HG03469 (cell line): ENCODE results near the gene ZNF83.
"Not testable (repeated sequence)": the region's sequence is repeated elsewhere in the genome, so short reads cannot be mapped to it uniquely, and the experiment has no call there.

Experiments
- ATAC-seq: cut with Tn5 transposase; IDR thresholded peaks from one replicate; pipeline ENCODE4 v1.9.1; 2021; ENCODE audit warnings: mild to moderate bottlenecking, moderate library complexity, moderate number of reproducible peaks; ENCODE audit not compliant: unreplicated experiment

Gene ZNF83

GRCh38 chr19:52570000-52570861 lies 67.9 kb downstream of the ZNF83 start, which contains the start of gene ZNF701:
ZNF701 (plus strand) TSS chr19:52570287; CDS start chr19:52574148, 3,861 bp downstream.
- ATAC-seq = no peak

- ATAC-seq = not testable (repeated sequence)
Measured at GRCh38 chr19:52569638-52569999, 68.5 kb downstream of the ZNF83 start.

- ATAC-seq = no peak
Measured at GRCh38 chr19:52567921-52568320, 70.2 kb downstream of the ZNF83 start.

GRCh38 chr19:52566588-52566987 lies 71.6 kb downstream of the ZNF83 start:
- no peak for ATAC-seq

- no peak for ATAC-seq
Measured at GRCh38 chr19:52566121-52566520, 72.0 kb downstream of the ZNF83 start.
